Esophagus mucosa (tissue), 1 donor: Measurements from ENCODE around the gene ZFPM1. TPM values are rescaled to one million over a fixed set of nuclear protein-coding genes. Genes with fewer than 3 reads are reported as not detected.

ENCODE experiments used
- ATAC-seq: fragments of 200-7000 bp; cut with Tn5 transposase; one replicate; pipeline ENCODE4 v1.9.1; 2020
- total RNA-seq: library from RNA; stranded (reverse); gene quantifications from one replicate; pipeline ENCODE4 v1.2.4, GENCODE V29; 2023
- donor health status: DM: yes; HTN: yes; CAD: no.

Gene ZFPM1
- total RNA-seq, 1 donor from 2014 or later = 3.2 TPM

GRCh38 chr16:88417684-88418476, 35.2 kb upstream of the ZFPM1 start:
- ATAC-seq = no peak

GRCh38 chr16:88418869-88419268, 34.2 kb upstream of the ZFPM1 start:
- no peak for ATAC-seq

- no peak for ATAC-seq
Measured at GRCh38 chr16:88419790-88420189, 33.3 kb upstream of the ZFPM1 start.

- no peak for ATAC-seq
Measured at GRCh38 chr16:88420496-88420895, 32.6 kb upstream of the ZFPM1 start.

- no peak for ATAC-seq
Measured at GRCh38 chr16:88421301-88421700, 31.8 kb upstream of the ZFPM1 start.

GRCh38 chr16:88421871-88422433, 31.1 kb upstream of the ZFPM1 start:
- ATAC-seq = no peak

- ATAC-seq = no peak
Measured at GRCh38 chr16:88422733-88423447, 30.2 kb upstream of the ZFPM1 start.

- ATAC-seq = no peak
Measured at GRCh38 chr16:88423448-88423850, 29.6 kb upstream of the ZFPM1 start.

- no peak for ATAC-seq
Measured at GRCh38 chr16:88424587-88425235, 28.4 kb upstream of the ZFPM1 start.

GRCh38 chr16:88426018-88426417, 27.1 kb upstream of the ZFPM1 start:
- no peak for ATAC-seq

GRCh38 chr16:88427376-88427775, 25.7 kb upstream of the ZFPM1 start:
- no peak for ATAC-seq

- ATAC-seq = no peak
Measured at GRCh38 chr16:88428156-88428555, 24.9 kb upstream of the ZFPM1 start.

GRCh38 chr16:88428616-88429386, 24.3 kb upstream of the ZFPM1 start:
- no peak for ATAC-seq

GRCh38 chr16:88429387-88430184, 23.5 kb upstream of the ZFPM1 start:
- no peak for ATAC-seq

- ATAC-seq = no peak
Measured at GRCh38 chr16:88430185-88430523, 22.9 kb upstream of the ZFPM1 start.

GRCh38 chr16:88430524-88431446, 22.3 kb upstream of the ZFPM1 start:
- ATAC-seq = peak; percentile 6

- no peak for ATAC-seq
Measured at GRCh38 chr16:88431651-88432050, 21.4 kb upstream of the ZFPM1 start.

- ATAC-seq = no peak
Measured at GRCh38 chr16:88432174-88432573, 20.9 kb upstream of the ZFPM1 start.

GRCh38 chr16:88432753-88433152, 20.3 kb upstream of the ZFPM1 start:
- ATAC-seq = no peak

- no peak for ATAC-seq
Measured at GRCh38 chr16:88433632-88434352, 19.3 kb upstream of the ZFPM1 start.
